GM12878 (cell line): Measurements from ENCODE around the gene USP15.

Source experiments
- CHD2 ChIP-seq: IDR thresholded peaks from 2 replicates; pipeline ENCODE4 v1.6.1; 2011; ENCODE audit warnings: low read depth, low read length, improper control_type of control experiment, borderline replicate concordance
- EGR1 ChIP-seq, 2 experiments: IDR thresholded peaks; 1 replicate in 1 of 2; 2 replicates in 1 of 2; pipeline ENCODE4 v1.6.1; 2011 to 2012; ENCODE audit warnings: low read depth in 2 of 2, low read length in 2 of 2, borderline replicate concordance in 1 of 2, mild to moderate bottlenecking in 1 of 2, moderate library complexity in 1 of 2
- MYC ChIP-seq: IDR thresholded peaks from 2 replicates; pipeline ENCODE4 v1.6.1; 2011; ENCODE audit warnings: mild to moderate bottlenecking, low read length, moderate library complexity, inconsistent platforms; ENCODE audit not compliant: insufficient read depth, insufficient replicate concordance, insufficient read length, severe bottlenecking
- NRF1 ChIP-seq: conservative IDR thresholded peaks from 2 replicates; pipeline ENCODE4 v1.6.1; 2011; ENCODE audit warnings: mild to moderate bottlenecking, low read depth, low read length, improper control_type of control experiment
- POLR2AphosphoS5 ChIP-seq: IDR thresholded peaks from 2 replicates; pipeline ENCODE4 v1.6.1; 2011; ENCODE audit warnings: mild to moderate bottlenecking, low read length, inconsistent platforms
- ZNF274 ChIP-seq: IDR thresholded peaks from one replicate; pipeline ENCODE4 v1.8.0; 2011; ENCODE audit not compliant: insufficient read length, insufficient read depth
- TF ChIP-seq, protein P1 (sequence below): IDR thresholded peaks from 2 replicates; pipeline ENCODE4 v1.6.1; 2011; ENCODE audit warnings: mild to moderate bottlenecking, low read depth, low read length, moderate library complexity; ENCODE audit not compliant: insufficient replicate concordance
- TF ChIP-seq, protein P2 (sequence below), 3 experiments: IDR thresholded peaks in 2 of 3; conservative IDR thresholded peaks in 1 of 3; 2 replicates each; pipeline ENCODE4 v1.5.1; 2011; ENCODE audit warnings: low read depth in 3 of 3, low read length in 3 of 3, mild to moderate bottlenecking in 3 of 3, control low read depth in 2 of 3, moderate library complexity in 2 of 3, inconsistent platforms in 1 of 3, mixed read lengths in 1 of 3; ENCODE audit not compliant: control insufficient read depth in 2 of 3, insufficient read depth in 1 of 3; ENCODE audit errors: extremely low read depth in 1 of 3

DNA sequence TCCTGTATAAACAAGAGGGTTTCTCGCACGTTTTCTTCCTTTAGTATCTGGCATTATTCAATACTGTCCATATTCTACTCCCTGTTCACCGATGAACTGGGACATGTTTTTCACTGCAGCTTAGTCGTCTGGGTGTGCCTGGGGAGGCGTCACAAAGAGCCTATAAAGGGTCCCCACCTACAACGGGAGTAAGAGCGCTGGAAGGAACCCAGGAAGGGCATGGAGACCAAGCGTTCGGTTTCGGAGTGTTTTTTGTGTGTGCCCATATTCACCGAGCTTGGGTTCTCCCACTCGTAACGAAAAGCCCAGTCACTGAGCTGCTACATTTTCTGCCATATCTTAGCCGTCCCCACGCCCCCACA, 592 bp upstream of the USP15 start:
- TF ChIP-seq, protein P1, sequence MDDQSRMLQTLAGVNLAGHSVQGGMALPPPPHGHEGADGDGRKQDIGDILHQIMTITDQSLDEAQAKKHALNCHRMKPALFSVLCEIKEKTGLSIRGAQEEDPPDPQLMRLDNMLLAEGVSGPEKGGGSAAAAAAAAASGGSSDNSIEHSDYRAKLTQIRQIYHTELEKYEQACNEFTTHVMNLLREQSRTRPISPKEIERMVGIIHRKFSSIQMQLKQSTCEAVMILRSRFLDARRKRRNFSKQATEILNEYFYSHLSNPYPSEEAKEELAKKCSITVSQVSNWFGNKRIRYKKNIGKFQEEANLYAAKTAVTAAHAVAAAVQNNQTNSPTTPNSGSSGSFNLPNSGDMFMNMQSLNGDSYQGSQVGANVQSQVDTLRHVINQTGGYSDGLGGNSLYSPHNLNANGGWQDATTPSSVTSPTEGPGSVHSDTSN: no peak
- TF ChIP-seq, protein P2, sequence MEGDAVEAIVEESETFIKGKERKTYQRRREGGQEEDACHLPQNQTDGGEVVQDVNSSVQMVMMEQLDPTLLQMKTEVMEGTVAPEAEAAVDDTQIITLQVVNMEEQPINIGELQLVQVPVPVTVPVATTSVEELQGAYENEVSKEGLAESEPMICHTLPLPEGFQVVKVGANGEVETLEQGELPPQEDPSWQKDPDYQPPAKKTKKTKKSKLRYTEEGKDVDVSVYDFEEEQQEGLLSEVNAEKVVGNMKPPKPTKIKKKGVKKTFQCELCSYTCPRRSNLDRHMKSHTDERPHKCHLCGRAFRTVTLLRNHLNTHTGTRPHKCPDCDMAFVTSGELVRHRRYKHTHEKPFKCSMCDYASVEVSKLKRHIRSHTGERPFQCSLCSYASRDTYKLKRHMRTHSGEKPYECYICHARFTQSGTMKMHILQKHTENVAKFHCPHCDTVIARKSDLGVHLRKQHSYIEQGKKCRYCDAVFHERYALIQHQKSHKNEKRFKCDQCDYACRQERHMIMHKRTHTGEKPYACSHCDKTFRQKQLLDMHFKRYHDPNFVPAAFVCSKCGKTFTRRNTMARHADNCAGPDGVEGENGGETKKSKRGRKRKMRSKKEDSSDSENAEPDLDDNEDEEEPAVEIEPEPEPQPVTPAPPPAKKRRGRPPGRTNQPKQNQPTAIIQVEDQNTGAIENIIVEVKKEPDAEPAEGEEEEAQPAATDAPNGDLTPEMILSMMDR (IDR thresholded peaks at IDR 0.05 in 2 of 3, conservative IDR thresholded peaks at IDR 0.05 in 1 of 3; ENCODE audit: control insufficient read depth in 2 of 3, extremely low read depth in 1 of 3, insufficient read depth in 1 of 3, low read depth in 3 of 3, low read length in 3 of 3): no peak
- TF ChIP-seq MYC: no peak
- no peak for TF ChIP-seq CHD2
- no peak for TF ChIP-seq ZNF274
- TF ChIP-seq EGR1 (IDR thresholded peaks at IDR 0.05; ENCODE audit: borderline replicate concordance in 1 of 2, low read depth in 2 of 2, low read length in 2 of 2): peak in 1 of 2 experiments; percentile 74; a peak in 1 of 3 replicates
- no peak for TF ChIP-seq NRF1
- TF ChIP-seq POLR2AphosphoS5: no peak
